PFSK-1 (cell line): ENCODE results near the gene HTRA2. TPM values are rescaled to one million over a fixed set of nuclear protein-coding genes. Genes with fewer than 3 reads are reported as not detected.
A peak's percentile ranks its signal among the peaks of the same experiment; 100 is the strongest.

Experiments
- FOXP2 ChIP-seq: optimal IDR thresholded peaks from 2 replicates; pipeline ENCODE3; 2011; ENCODE audit warnings: borderline replicate concordance, control low read depth, inconsistent platforms; ENCODE audit not compliant: insufficient read depth; ENCODE audit errors: extremely low read length, extremely low read depth
- POLR2AphosphoS5 ChIP-seq: IDR thresholded peaks from 2 replicates; pipeline ENCODE4 v1.6.1; 2012; ENCODE audit warnings: low read depth, mild to moderate bottlenecking, control low read depth, low read length, moderate library complexity
- SIN3A ChIP-seq: IDR thresholded peaks from 2 replicates; pipeline ENCODE4 v1.6.1; 2012; ENCODE audit warnings: mild to moderate bottlenecking, low read length, moderate library complexity, borderline replicate concordance; ENCODE audit not compliant: insufficient read depth
- TAF1 ChIP-seq: IDR thresholded peaks from 2 replicates; pipeline ENCODE4 v1.6.1; 2012; ENCODE audit warnings: low read length, control low read depth, borderline replicate concordance; ENCODE audit not compliant: insufficient read depth
- polyA plus RNA-seq: library from polyadenylated mRNA; unstranded; fragments of >200 nt; gene quantifications from one replicate; pipeline ENCODE4 v1.2.1, GENCODE V29; 2012; ENCODE audit warnings: low read depth, missing spikeins; ENCODE audit not compliant: insufficient read length
- TF ChIP-seq, protein P1 (sequence below), 2 experiments: IDR thresholded peaks; 2 replicates each; pipeline versions ENCODE4 v1.6.1 to v1.8.0; 2011 to 2012; ENCODE audit warnings: low read depth in 2 of 2, low read length in 2 of 2, control low read depth in 1 of 2, inconsistent platforms in 1 of 2, mild to moderate bottlenecking in 1 of 2, moderate library complexity in 1 of 2; ENCODE audit not compliant: insufficient read depth in 1 of 2

HTRA2 gene
- polyA plus RNA-seq: 46.5 TPM

DNA sequence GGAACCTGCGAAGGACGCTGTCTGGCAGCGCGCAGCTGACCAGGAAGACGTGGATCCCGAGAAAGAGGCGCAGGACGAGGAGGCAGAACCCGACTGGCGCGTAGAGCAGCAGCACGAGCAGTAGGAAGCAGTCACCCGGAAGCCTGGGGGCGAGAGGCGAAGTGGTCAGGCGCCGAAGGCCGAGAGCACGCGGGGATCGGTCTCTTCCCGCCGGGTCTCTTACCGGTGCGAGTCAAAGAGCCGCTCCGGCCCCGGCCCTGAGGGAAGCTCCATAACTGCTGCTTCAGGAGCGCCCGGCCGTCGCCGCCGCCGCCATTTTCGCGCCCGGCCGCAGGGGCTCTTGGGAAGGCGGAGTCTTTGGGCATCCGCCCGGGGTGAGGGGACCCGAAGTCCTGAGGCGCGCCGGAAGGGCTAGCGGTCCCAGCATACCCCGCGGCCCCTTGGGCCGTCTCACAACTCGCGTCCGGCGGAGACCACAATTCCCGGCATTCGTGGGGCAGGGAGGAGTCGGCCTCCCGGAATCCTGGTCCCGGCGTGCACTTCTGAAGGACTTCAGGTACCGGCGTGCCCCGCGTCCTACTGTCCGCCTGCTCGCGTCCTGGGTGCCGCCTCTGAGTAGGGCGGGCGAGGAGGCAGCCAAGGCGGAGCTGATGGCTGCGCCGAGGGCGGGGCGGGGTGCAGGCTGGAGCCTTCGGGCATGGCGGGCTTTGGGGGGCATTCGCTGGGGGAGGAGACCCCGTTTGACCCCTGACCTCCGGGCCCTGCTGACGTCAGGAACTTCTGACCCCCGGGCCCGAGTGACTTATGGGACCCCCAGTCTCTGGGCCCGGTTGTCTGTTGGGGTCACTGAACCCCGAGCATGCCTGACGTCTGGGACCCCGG is at the start of gene HTRA2, which contains the start of gene AUP1:
TSS of gene HTRA2 (plus strand) at position 577 of the 882 bp plus-strand sequence. CDS start at position 651, 74 bp downstream.
TSS of gene AUP1 (minus strand) at position 350 of the 882 bp plus-strand sequence. CDS start at position 273, 77 bp downstream.
- TF ChIP-seq SIN3A: peak; percentile 38; the same call in 1 of the 2 replicates
- TF ChIP-seq, protein P1, sequence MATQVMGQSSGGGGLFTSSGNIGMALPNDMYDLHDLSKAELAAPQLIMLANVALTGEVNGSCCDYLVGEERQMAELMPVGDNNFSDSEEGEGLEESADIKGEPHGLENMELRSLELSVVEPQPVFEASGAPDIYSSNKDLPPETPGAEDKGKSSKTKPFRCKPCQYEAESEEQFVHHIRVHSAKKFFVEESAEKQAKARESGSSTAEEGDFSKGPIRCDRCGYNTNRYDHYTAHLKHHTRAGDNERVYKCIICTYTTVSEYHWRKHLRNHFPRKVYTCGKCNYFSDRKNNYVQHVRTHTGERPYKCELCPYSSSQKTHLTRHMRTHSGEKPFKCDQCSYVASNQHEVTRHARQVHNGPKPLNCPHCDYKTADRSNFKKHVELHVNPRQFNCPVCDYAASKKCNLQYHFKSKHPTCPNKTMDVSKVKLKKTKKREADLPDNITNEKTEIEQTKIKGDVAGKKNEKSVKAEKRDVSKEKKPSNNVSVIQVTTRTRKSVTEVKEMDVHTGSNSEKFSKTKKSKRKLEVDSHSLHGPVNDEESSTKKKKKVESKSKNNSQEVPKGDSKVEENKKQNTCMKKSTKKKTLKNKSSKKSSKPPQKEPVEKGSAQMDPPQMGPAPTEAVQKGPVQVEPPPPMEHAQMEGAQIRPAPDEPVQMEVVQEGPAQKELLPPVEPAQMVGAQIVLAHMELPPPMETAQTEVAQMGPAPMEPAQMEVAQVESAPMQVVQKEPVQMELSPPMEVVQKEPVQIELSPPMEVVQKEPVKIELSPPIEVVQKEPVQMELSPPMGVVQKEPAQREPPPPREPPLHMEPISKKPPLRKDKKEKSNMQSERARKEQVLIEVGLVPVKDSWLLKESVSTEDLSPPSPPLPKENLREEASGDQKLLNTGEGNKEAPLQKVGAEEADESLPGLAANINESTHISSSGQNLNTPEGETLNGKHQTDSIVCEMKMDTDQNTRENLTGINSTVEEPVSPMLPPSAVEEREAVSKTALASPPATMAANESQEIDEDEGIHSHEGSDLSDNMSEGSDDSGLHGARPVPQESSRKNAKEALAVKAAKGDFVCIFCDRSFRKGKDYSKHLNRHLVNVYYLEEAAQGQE (IDR thresholded peaks at IDR 0.05; ENCODE audit: insufficient read depth in 1 of 2, low read depth in 2 of 2, low read length in 2 of 2): 0 out of 4 replicates have a peak, but pooled peaks of 1 of the 2 experiments have one; percentile 10
- peak; percentile 96 for TF ChIP-seq POLR2AphosphoS5
- peak; percentile 69 for TF ChIP-seq FOXP2
- TF ChIP-seq TAF1: peak; percentile 67; the same call in 1 of the 2 replicates

DNA sequence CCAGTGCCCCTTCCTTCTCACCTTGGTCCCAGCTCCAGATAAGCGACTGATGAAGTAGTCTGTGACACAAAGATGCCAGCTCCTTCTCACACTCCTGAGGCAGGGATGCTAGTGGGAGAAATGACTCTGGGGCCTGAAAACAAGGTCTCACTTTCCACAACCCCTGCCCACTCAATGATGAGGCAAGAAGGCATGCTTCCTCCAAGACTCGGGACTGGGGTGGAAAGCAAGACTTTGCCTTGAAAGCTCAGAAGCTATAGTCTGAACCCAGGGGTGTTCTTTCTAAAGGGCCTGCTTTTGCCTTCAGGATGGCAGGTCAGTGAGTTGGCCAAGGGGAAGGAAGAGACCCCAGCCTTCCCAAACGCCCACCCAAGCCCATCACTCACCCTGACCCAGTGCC is 48.3 kb upstream of the HTRA2 start:
- TF ChIP-seq FOXP2 (no peak), SIN3A (no peak), TAF1 (no peak)
- TF ChIP-seq, protein P1 (IDR thresholded peaks at IDR 0.05; ENCODE audit: insufficient read depth in 1 of 2, low read depth in 2 of 2, low read length in 2 of 2): no peak

DNA sequence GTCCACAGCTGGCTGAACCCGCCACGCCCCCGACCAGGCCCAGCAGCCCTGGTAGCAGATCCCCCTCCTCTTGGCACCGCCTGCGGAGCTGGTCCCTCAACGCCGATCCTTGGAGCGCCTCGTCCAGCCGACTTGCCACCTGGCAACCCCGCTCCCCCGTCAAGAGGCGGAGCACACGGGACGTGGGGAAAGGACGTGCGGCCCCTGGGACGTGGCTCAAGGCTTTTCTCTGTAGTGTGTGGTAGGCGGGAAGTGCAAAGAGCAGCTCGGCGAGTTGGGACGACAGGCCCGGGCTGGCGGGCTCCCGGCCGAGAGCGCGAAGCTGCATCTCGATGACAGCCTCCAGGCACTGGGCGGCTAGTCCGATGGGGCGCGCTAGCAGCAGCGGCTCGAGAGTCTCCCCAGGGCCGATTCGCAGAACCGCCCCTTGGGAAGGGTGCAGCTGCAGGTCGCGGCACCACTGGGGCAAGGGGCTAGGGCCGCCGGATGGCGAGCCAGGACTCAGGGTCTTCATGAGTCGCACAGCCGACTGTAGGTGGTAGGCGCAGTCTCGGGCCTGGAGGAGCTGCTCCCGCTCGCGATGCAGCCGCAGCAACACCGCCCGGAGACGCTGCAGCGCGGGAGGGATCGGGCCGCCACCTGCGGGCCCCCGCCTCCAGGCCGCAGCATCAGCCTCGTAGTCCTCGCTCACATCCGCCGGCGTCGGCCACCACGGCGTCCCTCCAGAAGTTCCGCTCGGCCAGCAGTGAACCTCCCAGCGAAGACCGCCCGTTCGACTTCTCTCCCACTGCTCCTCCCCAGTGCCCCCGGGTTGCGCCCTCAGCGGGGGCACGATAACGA is 47.6 kb upstream of the HTRA2 start:
- TF ChIP-seq, protein P1 (IDR thresholded peaks at IDR 0.05; ENCODE audit: insufficient read depth in 1 of 2, low read depth in 2 of 2, low read length in 2 of 2): no peak
- peak; percentile 0 for TF ChIP-seq FOXP2

DNA sequence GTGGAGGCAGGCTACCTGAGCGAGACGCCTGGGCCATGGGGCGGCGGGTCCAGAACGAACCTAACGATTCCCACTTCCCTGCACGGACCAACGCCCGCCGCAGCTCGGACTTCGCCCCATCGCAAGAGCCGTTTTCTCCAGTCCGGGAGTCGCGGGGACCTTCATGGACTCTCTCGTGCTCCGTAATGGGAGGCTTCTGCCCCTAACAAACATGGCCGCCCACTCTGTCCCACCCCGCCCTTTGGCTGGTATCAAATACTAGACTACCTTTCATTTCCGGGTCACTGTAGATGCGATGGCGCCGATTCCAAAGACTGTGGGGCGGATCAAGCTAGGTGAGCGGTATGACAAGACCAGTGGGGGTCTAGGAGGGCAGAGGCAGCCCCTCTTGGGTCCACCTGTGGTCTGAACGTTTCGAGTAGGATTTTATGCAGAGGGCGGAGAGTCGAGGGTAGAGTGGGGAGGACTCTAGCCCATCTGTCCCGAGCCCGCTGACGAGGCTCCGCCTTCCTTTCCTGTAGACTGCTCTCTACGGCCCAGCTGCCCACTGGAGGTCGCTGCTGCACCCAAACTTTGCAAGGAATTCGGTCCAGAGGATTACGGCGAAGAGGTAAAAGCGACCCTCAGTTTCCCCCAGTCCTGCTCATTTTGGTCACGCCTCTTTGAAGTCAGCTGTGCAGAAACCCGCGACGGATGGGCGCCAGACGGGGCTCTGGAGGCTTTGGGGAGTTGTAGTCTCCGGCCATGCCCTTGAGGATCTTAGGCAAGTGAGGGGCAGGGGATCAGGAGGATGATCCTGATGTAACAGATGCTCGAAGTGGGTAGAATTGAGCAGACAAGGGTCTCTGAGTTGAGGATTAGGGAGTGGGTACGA is 46.7 kb upstream of the HTRA2 start, which contains the start of the genes CCDC142 and TTC31:
TSS of gene CCDC142 (minus strand) at position 198 of the 874 bp plus-strand sequence. CDS start at position 37, 161 bp downstream.
TSS of gene TTC31 (plus strand) at position 281 of the 874 bp plus-strand sequence. CDS start at position 296, 15 bp downstream.
- TF ChIP-seq TAF1 (peak; percentile 87), POLR2AphosphoS5 (peak; percentile 90), SIN3A (0 out of 2 replicates have a peak, but pooled peaks have one; percentile 59), FOXP2 (peak; percentile 72)
- TF ChIP-seq, protein P1 (IDR thresholded peaks at IDR 0.05; ENCODE audit: insufficient read depth in 1 of 2, low read depth in 2 of 2, low read length in 2 of 2): 0 out of 4 replicates have a peak, but pooled peaks of 1 of the 2 experiments have one; percentile 39
